Left lung (tissue), 10 donors: ENCODE measurements around the gene TMEM72. TPM values are rescaled to one million over a fixed set of nuclear protein-coding genes. Genes with fewer than 3 reads are reported as not detected.

Experiments used
- ATAC-seq: fragments of 200-7000 bp; cut with Tn5 transposase; one replicate; pipeline ENCODE4 v1.9.1; 2020; ENCODE audit warnings: moderate library complexity
- DNase-seq, 4 donors: peaks; one replicate each; pipeline ENCODE4 v3.0.0-alpha.2; 2013 to 2020
- H3K27ac ChIP-seq, 2 donors: fragments of 200-600 bp; sonication (generic) in 1 of 2; one replicate each; pipeline versions ENCODE4 v1.5.0 to v1.8.0; 2020 to 2021
- H3K27me3 ChIP-seq, 2 donors: fragments of 200-600 bp; sonication (generic) in 1 of 2; one replicate each; pipeline versions ENCODE4 v1.5.0 to v1.8.0; 2020 to 2021
- H3K36me3 ChIP-seq, 2 donors: fragments of 200-600 bp; sonication (generic) in 1 of 2; one replicate each; pipeline versions ENCODE4 v1.5.0 to v1.8.0; 2020 to 2021
- H3K4me1 ChIP-seq, 2 donors: fragments of 200-600 bp; one replicate each; pipeline ENCODE4 v1.8.0; 2021
- H3K4me3 ChIP-seq, 2 donors: fragments of 200-600 bp; sonication (generic) in 1 of 2; one replicate each; pipeline versions ENCODE4 v1.5.0 to v1.8.0; 2020 to 2021; ENCODE audit warnings: mild to moderate bottlenecking in 1 of 2
- H3K9me3 ChIP-seq, 2 donors: fragments of 200-600 bp; sonication (generic) in 1 of 2; one replicate each; pipeline versions ENCODE4 v1.5.0 to v1.8.0; 2020 to 2021
- intact Hi-C, 2 donors: fragments of 100-400 bp; cut with DNase I; formaldehyde crosslinking; loops; one replicate each; pipeline versions ENCODE4 v1.11.2 to v1.14.2; 2022
- polyA plus RNA-seq, 6 donors: library from polyadenylated mRNA; unstranded; fragments of 120-200 nt; gene quantifications; one replicate each; pipeline ENCODE4 v1.2.1, GENCODE V29; 2013; ENCODE audit not compliant: insufficient read length in 6 of 6
- total RNA-seq, 2 donors: library from RNA; stranded (reverse); fragmentation: NEBNext Ultra II Directional; extraction: Animal tissue kit (Norgen Biotek cat#: 25700); gene quantifications; one replicate each; pipeline ENCODE4 v1.2.1, GENCODE V29; 2021
- TF ChIP-seq, protein P1 (sequence below), 2 donors: fragments of 200-600 bp; sonication (generic) in 1 of 2; IDR thresholded peaks; one replicate each; pipeline versions ENCODE4 v1.5.0 to v1.8.0; 2021; ENCODE audit warnings: antibody characterized with exemption in 2 of 2
- donor health status: DM: no; HTN: yes; CAD: no.
- donor health status: DM: no; HTN: no; CAD: no.

The TMEM72 gene
- total and polyA plus RNA-seq, 8 donors = 0.23 to 2.2 (median 1.7) TPM; not detected in 1

GRCh38 chr10:44909910-44910309 lies 1.2 kb upstream of the TMEM72 start:
- ATAC-seq = no peak
- TF ChIP-seq, protein P1, sequence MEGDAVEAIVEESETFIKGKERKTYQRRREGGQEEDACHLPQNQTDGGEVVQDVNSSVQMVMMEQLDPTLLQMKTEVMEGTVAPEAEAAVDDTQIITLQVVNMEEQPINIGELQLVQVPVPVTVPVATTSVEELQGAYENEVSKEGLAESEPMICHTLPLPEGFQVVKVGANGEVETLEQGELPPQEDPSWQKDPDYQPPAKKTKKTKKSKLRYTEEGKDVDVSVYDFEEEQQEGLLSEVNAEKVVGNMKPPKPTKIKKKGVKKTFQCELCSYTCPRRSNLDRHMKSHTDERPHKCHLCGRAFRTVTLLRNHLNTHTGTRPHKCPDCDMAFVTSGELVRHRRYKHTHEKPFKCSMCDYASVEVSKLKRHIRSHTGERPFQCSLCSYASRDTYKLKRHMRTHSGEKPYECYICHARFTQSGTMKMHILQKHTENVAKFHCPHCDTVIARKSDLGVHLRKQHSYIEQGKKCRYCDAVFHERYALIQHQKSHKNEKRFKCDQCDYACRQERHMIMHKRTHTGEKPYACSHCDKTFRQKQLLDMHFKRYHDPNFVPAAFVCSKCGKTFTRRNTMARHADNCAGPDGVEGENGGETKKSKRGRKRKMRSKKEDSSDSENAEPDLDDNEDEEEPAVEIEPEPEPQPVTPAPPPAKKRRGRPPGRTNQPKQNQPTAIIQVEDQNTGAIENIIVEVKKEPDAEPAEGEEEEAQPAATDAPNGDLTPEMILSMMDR (IDR thresholded peaks at IDR 0.05) = no peak

DNA sequence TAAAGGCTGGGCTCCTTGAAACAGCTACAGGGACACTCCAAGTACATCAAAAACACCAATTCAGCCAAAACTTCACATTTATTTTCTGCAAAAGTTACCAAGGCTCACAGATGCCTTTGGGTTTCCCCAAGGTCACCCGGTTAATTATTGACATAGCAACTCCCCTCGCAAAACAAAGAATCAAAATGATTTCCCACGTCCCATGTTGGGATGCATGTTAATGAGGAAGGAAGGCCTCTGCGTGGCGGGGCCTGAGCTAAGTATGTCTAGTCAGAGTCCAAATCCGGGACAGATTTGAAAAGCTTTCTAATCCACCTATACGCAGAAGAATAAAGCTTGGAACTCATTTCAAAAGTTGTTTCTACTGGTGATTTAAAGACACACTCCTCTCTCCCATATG lies 535 bp upstream of the TMEM72 start:
- H3K4me3 ChIP-seq = no peak overlapping the region
- H3K9me3 ChIP-seq = no peaks in the 10 kb centered on the region
- H3K27me3 ChIP-seq = no peaks in the 10 kb centered on the region
- H3K27ac ChIP-seq = no peak overlapping the region
- TF ChIP-seq, protein P1 (IDR thresholded peaks at IDR 0.05) = no peak
- no peaks in the 10 kb centered on the region for H3K36me3 ChIP-seq
- H3K4me1 ChIP-seq = peaks cover 3 to 39% of the 10 kb centered on the region in 2 donors
- ATAC-seq = no peak
- intact Hi-C loops = no loop called here
- no peak for DNase-seq

More at GRCh38 chr10:44909910-44910309, 1.2 kb upstream of the TMEM72 start:
- H3K27ac ChIP-seq = no peak overlapping the region
- H3K4me1 ChIP-seq = peaks cover 3 to 34% of the 10 kb centered on the region in 2 donors
- no peaks in the 10 kb centered on the region for H3K36me3 ChIP-seq
- no peak overlapping the region for H3K4me3 ChIP-seq
- no peak for DNase-seq
- no peaks in the 10 kb centered on the region for H3K27me3 ChIP-seq
- intact Hi-C loops = no loop called here
- no peaks in the 10 kb centered on the region for H3K9me3 ChIP-seq

DNA sequence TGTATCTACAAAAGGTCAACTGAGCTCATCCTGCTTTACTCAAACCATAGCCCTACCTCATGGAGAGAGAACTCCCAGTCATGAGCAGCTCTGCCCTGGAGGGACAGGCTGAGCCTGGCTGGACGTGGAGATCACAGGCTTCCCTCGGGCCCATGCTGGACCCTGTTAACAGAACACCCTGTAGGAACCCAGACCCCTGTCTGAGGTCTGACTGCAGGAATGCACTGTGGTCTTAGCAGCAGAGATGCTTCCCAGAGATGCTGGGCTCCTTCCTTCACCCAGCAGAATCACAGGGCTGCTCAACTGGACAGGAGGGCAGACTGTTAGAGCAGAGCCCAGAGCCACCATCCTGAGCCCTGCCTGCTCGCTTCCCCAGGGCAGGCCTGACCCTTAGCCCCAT lies 814 bp downstream of the TMEM72 start:
- TF ChIP-seq, protein P1 (IDR thresholded peaks at IDR 0.05) = no peak
- Histone ChIP-seq H3K4me3 (no peak overlapping the region), H3K9me3 (no peaks in the 10 kb centered on the region), H3K27ac (no peak overlapping the region), H3K4me1 (peaks cover 3 to 39% of the 10 kb centered on the region in 2 donors), H3K36me3 (no peaks in the 10 kb centered on the region), H3K27me3 (no peaks in the 10 kb centered on the region)
- peak in 1 of 4 donors; percentile 27 for DNase-seq
- intact Hi-C loops = no loop called here
- ATAC-seq = no peak

- intact Hi-C loops = no loop called here
- DNase-seq = peak in 1 of 4 donors; percentile 29
- Histone ChIP-seq H3K4me1 (peaks cover 3 to 39% of the 10 kb centered on the region in 2 donors), H3K9me3 (peaks cover 0 to 2% of the 10 kb centered on the region in 2 donors), H3K36me3 (no peaks in the 10 kb centered on the region), H3K27ac (peak overlapping the region in 1 of 2 donors; percentile 37), H3K4me3 (no peak overlapping the region), H3K27me3 (no peaks in the 10 kb centered on the region)
- TF ChIP-seq, protein P1 (IDR thresholded peaks at IDR 0.05) = no peak
- no peak for ATAC-seq
Measured at GRCh38 chr10:44913350-44914081, 2.4 kb downstream of the TMEM72 start.

DNA sequence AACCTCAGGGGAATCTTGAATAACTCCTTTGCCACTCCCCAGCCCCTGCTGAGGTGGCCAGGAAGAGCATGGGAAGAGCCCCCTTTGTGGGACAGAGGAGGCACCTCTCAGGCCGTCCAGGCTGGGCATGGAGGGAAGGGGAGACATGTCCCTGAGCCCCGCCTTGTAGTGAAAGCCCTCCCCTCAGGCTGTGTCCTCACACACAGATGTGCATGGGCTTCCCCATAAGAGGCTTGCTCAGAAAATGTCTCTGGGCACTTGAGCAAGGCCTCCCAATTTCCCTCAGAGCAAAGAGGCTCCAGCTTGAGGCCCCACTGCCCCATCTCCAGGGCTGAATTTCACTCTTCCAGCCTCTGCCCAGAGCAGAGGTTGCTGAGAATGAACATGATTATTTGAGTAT lies 3.8 kb downstream of the TMEM72 start:
- ATAC-seq (no peak), DNase-seq (no peak)
- no peaks in the 10 kb centered on the region for H3K36me3 ChIP-seq
- no peak overlapping the region for H3K27ac ChIP-seq
- no peak overlapping the region for H3K4me3 ChIP-seq
- peaks cover 3 to 39% of the 10 kb centered on the region in 2 donors for H3K4me1 ChIP-seq
- H3K9me3 ChIP-seq = peaks cover 0 to 2% of the 10 kb centered on the region in 2 donors
- intact Hi-C loops = no loop called here
- TF ChIP-seq, protein P1 (IDR thresholded peaks at IDR 0.05) = no peak
- H3K27me3 ChIP-seq = no peaks in the 10 kb centered on the region
